HG03103 (cell line): ENCODE measurements around the gene CD93.

ENCODE experiments used
- ATAC-seq: cut with Tn5 transposase; IDR thresholded peaks from one replicate; pipeline ENCODE4 v1.9.1; 2021; ENCODE audit warnings: low read depth; ENCODE audit not compliant: unreplicated experiment

The CD93 gene

GRCh38 chr20:23086056-23086566 is at the start of gene CD93:
TSS of gene CD93 (minus strand) at chr20:23086324. CDS start at chr20:23086192, 132 bp downstream.
- ATAC-seq = no peak

GRCh38 chr20:23133560-23133998 is 47.5 kb upstream of the CD93 start:
- ATAC-seq = no peak

- ATAC-seq = no peak
Observed at GRCh38 chr20:23132930-23133559, 46.9 kb upstream of the CD93 start.

GRCh38 chr20:23132293-23132929 is 46.3 kb upstream of the CD93 start:
- ATAC-seq = no peak

GRCh38 chr20:23131766-23132165 is 45.6 kb upstream of the CD93 start:
- ATAC-seq = no peak

- no peak for ATAC-seq
Observed at GRCh38 chr20:23130622-23131140, 44.6 kb upstream of the CD93 start.

- no peak for ATAC-seq
Observed at GRCh38 chr20:23129891-23130621, 43.9 kb upstream of the CD93 start.

- no peak for ATAC-seq
Observed at GRCh38 chr20:23129266-23129665, 43.1 kb upstream of the CD93 start.

GRCh38 chr20:23128461-23129125 is 42.5 kb upstream of the CD93 start:
- no peak for ATAC-seq

- no peak for ATAC-seq
Observed at GRCh38 chr20:23127506-23128279, 41.6 kb upstream of the CD93 start.

- no peak for ATAC-seq
Observed at GRCh38 chr20:23126281-23127061, 40.3 kb upstream of the CD93 start.

GRCh38 chr20:23125625-23126191 is 39.6 kb upstream of the CD93 start:
- ATAC-seq = no peak

- ATAC-seq = no peak
Observed at GRCh38 chr20:23125159-23125558, 39.0 kb upstream of the CD93 start.

- ATAC-seq = no peak
Observed at GRCh38 chr20:23123886-23124285, 37.8 kb upstream of the CD93 start.

GRCh38 chr20:23122796-23123655 is 36.9 kb upstream of the CD93 start:
- ATAC-seq = no peak

- no peak for ATAC-seq
Observed at GRCh38 chr20:23122321-23122720, 36.2 kb upstream of the CD93 start.

GRCh38 chr20:23121751-23122320 is 35.7 kb upstream of the CD93 start:
- no peak for ATAC-seq
